HCT116 (cell line): ENCODE data around the gene FHOD3. TPM values are rescaled to one million over a fixed set of nuclear protein-coding genes. Genes with fewer than 3 reads are reported as not detected.

ENCODE experiments used
- ATAC-seq: fragments of 200-7000 bp; cut with Tn5 transposase; 2 replicates; pipeline ENCODE4 v1.9.1; 2020; ENCODE audit warnings: mild to moderate bottlenecking, moderate library complexity
- BruUV-seq: library from RNA; stranded (reverse); fragments of 400-500 nt; replicated peaks from 2 replicates; lab custom pipeline; 2021; lab: Mats Ljungman, UMichigan
- CTCF ChIA-PET: fragments of 300-600 bp; sonication (Branson Sonifier 250); formaldehyde crosslinking; loops from one replicate; lab custom pipeline; 2021; ENCODE audit warnings: antibody characterized with exemption; lab: Charles Lee
- POLR2A ChIA-PET: fragments of 300-600, 350-600 bp; sonication (Branson Sonifier 250); formaldehyde crosslinking; loops from one replicate; lab custom pipeline; 2021; ENCODE audit warnings: antibody characterized with exemption; lab: Charles Lee
- RAD21 ChIA-PET, 2 experiments: fragments of 300-600 bp; sonication (Branson Sonifier 250); formaldehyde crosslinking; loops; one replicate each; lab custom pipeline; 2023; ENCODE audit warnings: low total read pairs in 2 of 2; ENCODE audit not compliant: uncharacterized antibody in 2 of 2, unreplicated experiment in 2 of 2, low non-redundant PET in 1 of 2; lab: Charles Lee
- DNase-seq: peaks from one replicate; pipeline ENCODE4 v3.0.0-alpha.2; 2010; ENCODE audit warnings: low read depth, low spot score
- H2AFZ ChIP-seq: fragments of 200-600 bp; shearing (Covaris generic), sonication (generic); 2 replicates; pipeline ENCODE4 v1.6.1; 2017; ENCODE audit warnings: low read depth, mixed run types, mixed read lengths, antibody characterized with exemption, low read length; ENCODE audit not compliant: poor library complexity, severe bottlenecking
- H3K27ac ChIP-seq: 2 replicates; pipeline ENCODE4 v1.5.1; 2012; ENCODE audit warnings: low read depth, low read length
- H3K27me3 ChIP-seq: fragments of 200-600 bp; sonication (generic); 2 replicates; pipeline ENCODE4 v1.6.1; 2016; ENCODE audit warnings: mixed run types, low read length, mixed read lengths; ENCODE audit not compliant: insufficient read depth
- H3K36me3 ChIP-seq, 2 experiments: fragments of 200-500 bp in 1 of 2; fragments of 200-600 bp in 1 of 2; sonication (Bioruptor generic) in 1 of 2; sonication (generic) in 1 of 2; 2 replicates each; pipeline versions ENCODE4 v1.5.1 to v1.6.1; 2014 to 2016; ENCODE audit warnings: low read length in 2 of 2, inconsistent platforms in 1 of 2, mixed read lengths in 1 of 2, mixed run types in 1 of 2; ENCODE audit not compliant: insufficient read depth in 2 of 2, control insufficient read depth in 1 of 2
- H3K4me1 ChIP-seq, 2 experiments: fragments of 200-600 bp in 1 of 2; sonication (generic) in 1 of 2; 2 replicates each; pipeline versions ENCODE4 v1.5.1 to v1.6.1; 2012 to 2017; ENCODE audit warnings: low read length in 2 of 2, inconsistent platforms in 1 of 2, mild to moderate bottlenecking in 1 of 2, mixed read lengths in 1 of 2, mixed run types in 1 of 2, moderate library complexity in 1 of 2; ENCODE audit not compliant: insufficient read depth in 2 of 2, control insufficient read depth in 1 of 2
- H3K4me2 ChIP-seq: fragments of 200-600 bp; sonication (generic); 2 replicates; pipeline ENCODE4 v1.6.1; 2017; ENCODE audit warnings: mixed run types, low read length, mixed read lengths
- H3K4me3 ChIP-seq, 2 experiments: fragments of 200-600 bp in 1 of 2; sonication (generic) in 1 of 2; replicated peaks in 1 of 2; 2 replicates each; pipeline ENCODE4 v1.5.1; 2011 to 2016; ENCODE audit warnings: low read length in 2 of 2, control low read depth in 1 of 2, low read depth in 1 of 2, mild to moderate bottlenecking in 1 of 2, mixed read lengths in 1 of 2, mixed run types in 1 of 2
- H3K79me2 ChIP-seq: fragments of 200-600 bp; sonication (generic); 2 replicates; pipeline ENCODE4 v1.6.1; 2017; ENCODE audit warnings: mild to moderate bottlenecking, mixed run types, low read length, moderate library complexity, mixed read lengths; ENCODE audit not compliant: insufficient read depth
- H3K9ac ChIP-seq: fragments of 200-600 bp; sonication (generic); 2 replicates; pipeline ENCODE4 v1.6.1; 2016; ENCODE audit warnings: low read length, mixed read lengths
- H3K9me2 ChIP-seq: fragments of 200-600 bp; sonication (generic), shearing (Covaris generic); 2 replicates; pipeline ENCODE4 v1.6.1; 2017; ENCODE audit warnings: mixed run types, mild to moderate bottlenecking, moderate library complexity; ENCODE audit not compliant: insufficient read depth
- H3K9me3 ChIP-seq, 2 experiments: fragments of 200-500 bp in 1 of 2; fragments of 200-600 bp in 1 of 2; sonication (Bioruptor generic) in 1 of 2; sonication (generic) in 1 of 2; 2 replicates each; pipeline ENCODE4 v1.6.1; 2014 to 2017; ENCODE audit warnings: low read length in 2 of 2, mixed read lengths in 2 of 2, inconsistent platforms in 1 of 2, low read depth in 1 of 2, mild to moderate bottlenecking in 1 of 2, mixed run types in 1 of 2, moderate library complexity in 1 of 2; ENCODE audit not compliant: control insufficient read depth in 1 of 2, insufficient read depth in 1 of 2
- H4K20me1 ChIP-seq: fragments of 200-600 bp; sonication (generic), shearing (Covaris generic); 2 replicates; pipeline ENCODE4 v1.6.1; 2017; ENCODE audit warnings: mixed run types, mild to moderate bottlenecking, moderate library complexity; ENCODE audit not compliant: insufficient read depth
- CTCF ChIP-seq, 3 experiments: fragments of 200-600 bp in 1 of 3; sonication (generic) in 1 of 3; IDR thresholded peaks in 2 of 3; conservative IDR thresholded peaks in 1 of 3; 2 replicates each; pipeline ENCODE4 v1.5.1; 2012 to 2017; ENCODE audit warnings: low read depth in 2 of 3, low read length in 2 of 3, antibody characterized with exemption in 1 of 3, borderline replicate concordance in 1 of 3, control low read depth in 1 of 3, mild to moderate bottlenecking in 1 of 3, mixed read lengths in 1 of 3, mixed run types in 1 of 3, moderate library complexity in 1 of 3; ENCODE audit not compliant: insufficient read depth in 1 of 3
- ELF1 ChIP-seq: IDR thresholded peaks from 2 replicates; pipeline ENCODE4 v1.6.1; 2012; ENCODE audit warnings: low read depth, borderline replicate concordance
- FOSL1 ChIP-seq: IDR thresholded peaks from 2 replicates; pipeline ENCODE4 v1.6.1; 2012; ENCODE audit warnings: low read depth
- RAD21 ChIP-seq: IDR thresholded peaks from 2 replicates; pipeline ENCODE4 v1.6.1; 2012; ENCODE audit warnings: low read depth, mild to moderate bottlenecking
- REST ChIP-seq: IDR thresholded peaks from 2 replicates; pipeline ENCODE4 v1.6.1; 2012; ENCODE audit warnings: low read depth
- SIN3A ChIP-seq: IDR thresholded peaks from 2 replicates; pipeline ENCODE4 v1.6.1; 2012; ENCODE audit warnings: low read depth
- SRF ChIP-seq: IDR thresholded peaks from 2 replicates; pipeline ENCODE4 v1.6.1; 2012; ENCODE audit warnings: low read depth
- TCF7L2 ChIP-seq: IDR thresholded peaks from 2 replicates; pipeline ENCODE4 v1.7.0; 2011; ENCODE audit warnings: borderline replicate concordance, inconsistent platforms; ENCODE audit not compliant: insufficient read depth, insufficient read length; ENCODE audit errors: extremely low read depth
- ZFX ChIP-seq: fragments of 450-650 bp; IDR thresholded peaks from 2 replicates; pipeline ENCODE4 v1.6.1; 2017
- intact Hi-C: fragments of 100-400 bp; cut with micrococcal nuclease; formaldehyde crosslinking; loops from 2 replicates; pipeline ENCODE4 v1.10.0; 2022
- total RNA-seq: library from RNA; stranded (reverse); gene quantifications from one replicate; pipeline ENCODE4 v1.2.1, GENCODE V29; 2021; ENCODE audit not compliant: unreplicated experiment

The FHOD3 gene
- total RNA-seq, 1 experiment from 2014 or later: 4.0 TPM

GRCh38 chr18:36602620-36603019 lies 305.1 kb downstream of the FHOD3 start (continued):
- TF ChIP-seq RAD21: no peak
- no peak for TF ChIP-seq FOSL1

GRCh38 chr18:36608107-36608506 lies 310.6 kb downstream of the FHOD3 start:
- CTCF ChIA-PET: no interaction called here

More at GRCh38 chr18:36608107-36608506, 310.6 kb downstream of the FHOD3 start:
- TF ChIP-seq ZFX (no peak), REST (no peak), CTCF (IDR thresholded peaks at IDR 0.05 in 2 of 3, conservative IDR thresholded peaks at IDR 0.05 in 1 of 3; ENCODE audit: borderline replicate concordance in 1 of 3, insufficient read depth in 1 of 3, low read depth in 2 of 3, low read length in 2 of 3) (no peak), TCF7L2 (no peak), FOSL1 (no peak), SRF (no peak), SIN3A (no peak), ELF1 (no peak)
- no peaks in the 10 kb centered on the region for H3K9me3 ChIP-seq
- H3K4me3 ChIP-seq: no peak overlapping the region
- no peak overlapping the region for H2AFZ ChIP-seq
- no peak overlapping the region for H3K4me2 ChIP-seq
- ChIA-PET RAD21 (no interaction called here), POLR2A (no interaction called here)
- no peak overlapping the region for H3K27ac ChIP-seq
- ATAC-seq (no peak), DNase-seq (no peak)
- no peaks in the 10 kb centered on the region for H3K79me2 ChIP-seq
- no peaks in the 10 kb centered on the region for H3K36me3 ChIP-seq
- no peaks in the 10 kb centered on the region for H3K9me2 ChIP-seq
- no peaks in the 10 kb centered on the region for H3K4me1 ChIP-seq
- intact Hi-C loops: no loop called here
- no peak overlapping the region for H3K9ac ChIP-seq
- BruUV-seq: no TSS peak
- no peaks in the 10 kb centered on the region for H4K20me1 ChIP-seq
- no peaks in the 10 kb centered on the region for H3K27me3 ChIP-seq
